Measurements from ENCODE around the gene SLIT3.

The SLIT3 gene

DNA sequence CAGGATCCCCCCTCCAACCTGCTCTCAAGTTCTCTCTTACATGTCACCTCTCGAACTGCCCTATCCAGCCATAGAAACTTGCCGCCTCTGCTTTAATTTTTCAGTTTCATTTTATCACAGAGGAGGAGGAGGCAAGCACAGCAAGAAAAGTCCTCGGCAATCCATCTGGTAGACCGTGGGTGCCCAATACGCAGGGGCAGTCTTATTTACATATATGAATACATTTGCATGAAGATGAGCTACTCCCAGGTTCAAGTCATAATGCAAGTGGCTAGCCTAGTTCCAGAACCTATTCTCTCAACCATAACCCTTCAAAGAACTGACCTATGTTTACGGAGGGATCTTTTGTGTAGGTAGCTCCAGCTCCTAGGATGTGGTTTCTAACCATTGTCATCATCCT lies 498.6 kb downstream of the SLIT3 start:
- Histone ChIP-seq H3K4me1 (ENCODE audit: control insufficient read depth, insufficient read depth, low read length, poor library complexity, severe bottlenecking) (no peaks in the 10 kb centered on the region), H3K9me3 (ENCODE audit: control insufficient read depth, low read length) (no peaks in the 10 kb centered on the region), H3K27me3 (replicated peaks; ENCODE audit: control insufficient read depth, insufficient read depth, low read length, poor library complexity, severe bottlenecking) (no peaks in the 10 kb centered on the region), H3K36me3 (ENCODE audit: control insufficient read depth, insufficient read depth, low read length) (no peaks in the 10 kb centered on the region), H3K27ac (ENCODE audit: insufficient read depth, low read length, poor library complexity, severe bottlenecking) (no peak overlapping the region), H3K4me3 (ENCODE audit: insufficient read depth, low read depth, low read length, poor library complexity, severe bottlenecking) (no peak overlapping the region)
- no peak for DNase-seq

DNA sequence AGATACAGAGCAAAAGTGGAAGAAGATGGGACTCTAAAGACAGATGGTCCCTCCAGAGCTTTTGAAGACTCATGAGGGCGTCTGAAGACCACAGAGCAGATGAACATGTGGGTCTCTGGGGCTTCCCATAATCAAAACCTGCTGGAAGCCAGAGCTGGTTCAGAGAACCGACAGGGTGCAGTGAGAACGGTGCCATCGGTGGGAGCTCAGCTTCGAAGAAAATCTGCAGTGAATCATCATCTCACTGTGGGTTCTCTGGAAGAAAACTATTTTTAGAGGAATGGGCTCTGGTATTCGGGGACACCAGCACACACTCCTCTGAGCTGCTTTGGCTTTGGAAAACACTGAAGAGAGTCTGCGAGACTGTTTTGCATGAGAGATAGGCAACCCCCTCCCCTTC lies 499.4 kb downstream of the SLIT3 start:
- Histone ChIP-seq H3K27ac (ENCODE audit: insufficient read depth, low read length, poor library complexity, severe bottlenecking) (no peak overlapping the region), H3K4me3 (ENCODE audit: insufficient read depth, low read depth, low read length, poor library complexity, severe bottlenecking) (no peak overlapping the region), H3K9me3 (ENCODE audit: control insufficient read depth, low read length) (no peaks in the 10 kb centered on the region), H3K27me3 (replicated peaks; ENCODE audit: control insufficient read depth, insufficient read depth, low read length, poor library complexity, severe bottlenecking) (no peaks in the 10 kb centered on the region), H3K36me3 (ENCODE audit: control insufficient read depth, insufficient read depth, low read length) (no peaks in the 10 kb centered on the region), H3K4me1 (ENCODE audit: control insufficient read depth, insufficient read depth, low read length, poor library complexity, severe bottlenecking) (no peaks in the 10 kb centered on the region)
- DNase-seq: no peak

DNA sequence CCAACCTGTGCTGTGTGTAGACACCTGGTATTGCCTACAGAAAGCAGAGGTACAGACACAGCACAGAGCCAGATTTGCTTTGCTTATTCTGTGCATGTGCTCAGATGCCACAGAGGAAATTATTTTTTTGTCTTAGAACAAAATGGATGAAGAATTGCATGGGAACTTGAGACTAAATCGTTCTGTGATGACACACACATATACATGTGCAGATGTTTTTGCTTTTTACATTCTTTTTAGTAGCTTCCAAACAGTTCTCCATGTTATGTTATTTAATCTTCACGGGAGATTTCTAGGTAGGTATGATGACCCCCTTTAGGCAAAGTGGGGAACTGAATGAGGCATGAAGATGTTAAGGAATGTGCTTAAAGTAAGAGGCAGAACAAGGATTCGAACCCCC lies 500.2 kb downstream of the SLIT3 start:
- no peaks in the 10 kb centered on the region for H3K4me1 ChIP-seq (ENCODE audit: control insufficient read depth, insufficient read depth, low read length, poor library complexity, severe bottlenecking)
- no peak overlapping the region for H3K4me3 ChIP-seq (ENCODE audit: insufficient read depth, low read depth, low read length, poor library complexity, severe bottlenecking)
- H3K36me3 ChIP-seq (ENCODE audit: control insufficient read depth, insufficient read depth, low read length): no peaks in the 10 kb centered on the region
- H3K9me3 ChIP-seq (ENCODE audit: control insufficient read depth, low read length): no peaks in the 10 kb centered on the region
- DNase-seq: no peak
- no peaks in the 10 kb centered on the region for H3K27me3 ChIP-seq (replicated peaks; ENCODE audit: control insufficient read depth, insufficient read depth, low read length, poor library complexity, severe bottlenecking)
- no peak overlapping the region for H3K27ac ChIP-seq (ENCODE audit: insufficient read depth, low read length, poor library complexity, severe bottlenecking)

DNA sequence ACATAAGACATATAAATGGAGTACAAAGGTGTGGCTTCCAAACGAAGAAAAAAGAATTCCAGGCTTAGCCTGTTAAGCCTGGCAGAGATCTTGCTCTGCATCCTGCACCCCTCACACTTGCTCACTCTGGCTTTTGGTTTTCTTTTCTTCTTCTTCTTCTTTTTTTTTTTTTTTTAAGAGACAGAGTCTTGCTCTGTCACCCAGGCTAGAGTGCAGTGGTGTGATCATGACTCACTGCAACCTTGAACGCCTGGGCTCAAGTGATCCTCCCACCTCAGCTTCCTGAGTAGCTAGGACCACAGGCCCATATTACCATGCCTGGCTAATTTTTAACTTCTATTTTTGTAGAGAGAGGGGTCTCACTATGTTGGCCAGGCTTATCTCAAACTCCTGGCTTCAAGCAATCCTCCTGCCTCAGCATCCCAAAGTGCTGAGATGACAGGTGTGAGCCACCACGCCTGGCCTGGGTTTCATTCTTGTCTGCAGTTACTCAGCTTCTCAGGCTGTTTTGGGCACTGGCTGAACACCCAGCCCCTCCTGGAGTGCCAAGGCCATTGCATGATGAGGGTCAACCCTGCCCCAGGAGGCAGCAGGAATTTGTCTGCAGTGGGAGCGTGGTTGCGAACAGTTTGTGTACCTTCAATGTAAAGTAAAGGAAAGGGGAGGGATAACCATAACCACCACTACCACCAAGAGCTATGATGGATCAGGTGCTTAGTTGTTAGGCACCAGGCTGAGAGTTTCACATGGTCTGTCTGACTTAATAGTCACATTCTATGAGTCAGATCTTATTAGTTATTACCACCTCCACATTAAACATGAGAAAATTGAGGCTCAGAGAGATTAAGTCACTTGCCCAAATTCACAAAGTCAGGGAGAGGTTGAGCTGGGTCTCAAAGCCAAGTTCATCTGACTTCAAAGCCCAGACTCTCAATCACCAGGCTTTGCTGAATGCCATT lies 502.6 kb downstream of the SLIT3 start:
- no peak overlapping the region for H3K4me3 ChIP-seq (ENCODE audit: insufficient read depth, low read depth, low read length, poor library complexity, severe bottlenecking)
- H3K9me3 ChIP-seq (ENCODE audit: control insufficient read depth, low read length): no peaks in the 10 kb centered on the region
- H3K27ac ChIP-seq (ENCODE audit: insufficient read depth, low read length, poor library complexity, severe bottlenecking): no peak overlapping the region
- no peaks in the 10 kb centered on the region for H3K4me1 ChIP-seq (ENCODE audit: control insufficient read depth, insufficient read depth, low read length, poor library complexity, severe bottlenecking)
- H3K36me3 ChIP-seq (ENCODE audit: control insufficient read depth, insufficient read depth, low read length): no peaks in the 10 kb centered on the region
- no peak for DNase-seq
- no peaks in the 10 kb centered on the region for H3K27me3 ChIP-seq (replicated peaks; ENCODE audit: control insufficient read depth, insufficient read depth, low read length, poor library complexity, severe bottlenecking)

DNA sequence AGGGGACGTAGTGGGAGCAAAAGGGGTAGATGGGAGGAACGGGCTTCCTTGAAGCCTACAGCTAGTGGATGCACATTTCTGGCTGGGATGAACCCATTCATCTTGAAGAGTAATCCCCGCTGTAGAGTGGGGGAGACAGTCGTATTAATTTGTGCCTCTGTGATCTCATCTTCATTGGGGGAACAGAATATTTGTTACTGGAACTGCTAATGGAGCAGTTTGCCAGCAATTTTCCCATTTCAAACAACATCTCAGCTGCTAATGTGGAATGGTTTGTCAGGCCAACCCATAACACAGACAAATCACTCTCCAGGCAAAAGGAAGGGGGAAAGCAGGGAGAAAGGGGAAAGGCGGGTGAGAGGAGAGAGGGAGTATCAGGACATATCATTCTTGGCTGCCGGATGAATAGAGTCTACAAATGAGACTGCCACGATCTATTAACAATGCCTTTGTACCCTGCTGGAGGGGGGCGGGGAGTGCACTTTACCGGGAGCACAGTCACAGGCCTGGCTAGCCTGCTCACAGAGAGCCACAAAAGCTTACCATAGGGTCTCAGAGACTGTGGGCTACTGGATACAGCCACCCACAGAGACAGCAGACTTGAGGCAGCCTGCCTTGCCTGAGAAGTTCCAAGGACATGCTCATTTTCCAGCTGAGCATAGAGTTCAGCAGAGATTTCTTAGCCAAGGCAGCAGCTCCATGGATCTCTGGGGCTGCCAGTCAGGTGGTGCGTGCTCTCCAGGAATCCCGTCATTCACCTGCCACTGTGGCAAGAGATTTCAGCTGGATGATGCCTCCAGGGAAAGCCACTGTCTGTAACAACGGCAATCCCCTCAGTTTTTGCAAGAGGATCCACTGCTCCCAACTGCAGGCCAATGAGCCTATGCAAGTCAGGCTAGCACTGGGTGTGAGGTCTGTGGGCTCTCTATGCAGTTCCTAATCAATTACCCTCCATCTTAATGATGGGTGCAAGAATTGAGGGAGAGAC lies 504.1 kb downstream of the SLIT3 start:
- no peaks in the 10 kb centered on the region for H3K27me3 ChIP-seq (replicated peaks; ENCODE audit: control insufficient read depth, insufficient read depth, low read length, poor library complexity, severe bottlenecking)
- no peak for DNase-seq
- H3K4me3 ChIP-seq (ENCODE audit: insufficient read depth, low read depth, low read length, poor library complexity, severe bottlenecking): no peak overlapping the region
- no peaks in the 10 kb centered on the region for H3K4me1 ChIP-seq (ENCODE audit: control insufficient read depth, insufficient read depth, low read length, poor library complexity, severe bottlenecking)
- H3K27ac ChIP-seq (ENCODE audit: insufficient read depth, low read length, poor library complexity, severe bottlenecking): no peak overlapping the region
- no peaks in the 10 kb centered on the region for H3K9me3 ChIP-seq (ENCODE audit: control insufficient read depth, low read length)
- no peaks in the 10 kb centered on the region for H3K36me3 ChIP-seq (ENCODE audit: control insufficient read depth, insufficient read depth, low read length)

DNA sequence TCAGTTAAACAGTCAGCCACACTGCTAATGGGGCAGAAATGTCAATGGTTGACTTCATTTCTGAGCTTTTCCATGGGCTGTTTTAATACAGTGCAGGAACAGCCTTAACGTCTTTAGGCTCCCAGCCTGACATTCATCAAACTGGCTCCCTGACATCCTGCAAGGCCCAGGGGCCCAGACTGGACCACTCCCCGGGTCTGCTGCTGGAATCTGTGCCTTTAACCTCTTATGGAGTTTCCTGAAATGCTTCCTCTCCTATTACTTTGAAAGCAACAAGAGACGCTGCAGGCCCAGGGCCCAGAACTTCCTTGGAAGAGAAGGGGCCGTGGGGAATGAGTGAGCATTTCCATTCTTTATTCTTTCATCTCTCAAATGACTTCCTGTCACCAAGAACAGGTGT lies 504.9 kb downstream of the SLIT3 start:
- no peak overlapping the region for H3K4me3 ChIP-seq (ENCODE audit: insufficient read depth, low read depth, low read length, poor library complexity, severe bottlenecking)
- H3K27me3 ChIP-seq (replicated peaks; ENCODE audit: control insufficient read depth, insufficient read depth, low read length, poor library complexity, severe bottlenecking): no peaks in the 10 kb centered on the region
- H3K36me3 ChIP-seq (ENCODE audit: control insufficient read depth, insufficient read depth, low read length): no peaks in the 10 kb centered on the region
- no peaks in the 10 kb centered on the region for H3K4me1 ChIP-seq (ENCODE audit: control insufficient read depth, insufficient read depth, low read length, poor library complexity, severe bottlenecking)
- H3K27ac ChIP-seq (ENCODE audit: insufficient read depth, low read length, poor library complexity, severe bottlenecking): no peak overlapping the region
- no peaks in the 10 kb centered on the region for H3K9me3 ChIP-seq (ENCODE audit: control insufficient read depth, low read length)
- DNase-seq: no peak

DNA sequence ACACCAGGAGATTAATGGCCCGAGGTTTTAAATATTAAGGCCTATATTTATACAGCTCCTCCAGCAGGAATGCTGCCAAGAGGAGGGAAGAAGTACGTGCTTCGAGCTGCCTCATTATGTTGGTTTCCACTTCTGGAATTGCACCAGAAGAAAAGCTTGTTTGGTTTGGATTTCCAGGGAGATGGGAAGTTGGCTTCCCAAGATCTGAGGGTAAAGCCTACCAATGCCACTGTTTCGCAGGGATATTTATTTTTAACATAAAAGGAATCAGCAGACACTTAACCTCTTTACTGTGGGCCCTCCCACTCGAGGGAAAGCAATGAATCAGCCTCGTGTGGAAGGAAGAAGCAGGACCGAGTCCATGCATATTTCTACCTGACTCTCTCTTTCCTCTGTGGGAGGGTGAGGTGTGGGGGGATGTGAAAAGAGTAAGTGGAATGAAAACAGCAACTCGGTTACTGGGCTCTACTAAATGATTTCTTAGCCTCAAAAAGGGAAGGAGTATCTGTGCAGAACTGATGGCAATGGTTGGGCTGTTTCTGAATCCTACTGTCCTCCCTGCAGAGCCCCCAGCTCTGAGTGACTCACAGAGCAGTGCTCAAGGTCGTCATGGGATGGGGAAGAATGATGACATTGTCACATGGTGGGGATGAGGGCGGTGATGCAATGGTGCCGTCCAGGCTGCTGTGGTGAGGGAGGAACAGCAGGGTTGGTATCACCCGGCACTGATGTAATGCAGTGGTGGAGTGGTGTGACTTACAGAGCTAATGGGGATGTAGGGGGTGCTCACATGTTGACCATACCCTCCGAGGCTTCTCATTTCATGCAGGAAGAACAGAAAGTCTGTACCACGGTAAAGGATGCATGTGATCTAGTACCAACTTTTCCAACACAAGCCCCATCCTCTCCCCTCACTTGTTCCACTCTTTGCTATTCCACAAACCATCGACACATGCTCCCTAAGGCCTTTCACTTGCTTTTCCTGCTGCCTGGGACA lies 506.8 kb downstream of the SLIT3 start:
- no peak overlapping the region for H3K27ac ChIP-seq (ENCODE audit: insufficient read depth, low read length, poor library complexity, severe bottlenecking)
- no peak for DNase-seq
- H3K4me3 ChIP-seq (ENCODE audit: insufficient read depth, low read depth, low read length, poor library complexity, severe bottlenecking): no peak overlapping the region
- H3K4me1 ChIP-seq (ENCODE audit: control insufficient read depth, insufficient read depth, low read length, poor library complexity, severe bottlenecking): no peaks in the 10 kb centered on the region
- no peaks in the 10 kb centered on the region for H3K9me3 ChIP-seq (ENCODE audit: control insufficient read depth, low read length)
- no peaks in the 10 kb centered on the region for H3K36me3 ChIP-seq (ENCODE audit: control insufficient read depth, insufficient read depth, low read length)
- H3K27me3 ChIP-seq (replicated peaks; ENCODE audit: control insufficient read depth, insufficient read depth, low read length, poor library complexity, severe bottlenecking): no peaks in the 10 kb centered on the region

DNA sequence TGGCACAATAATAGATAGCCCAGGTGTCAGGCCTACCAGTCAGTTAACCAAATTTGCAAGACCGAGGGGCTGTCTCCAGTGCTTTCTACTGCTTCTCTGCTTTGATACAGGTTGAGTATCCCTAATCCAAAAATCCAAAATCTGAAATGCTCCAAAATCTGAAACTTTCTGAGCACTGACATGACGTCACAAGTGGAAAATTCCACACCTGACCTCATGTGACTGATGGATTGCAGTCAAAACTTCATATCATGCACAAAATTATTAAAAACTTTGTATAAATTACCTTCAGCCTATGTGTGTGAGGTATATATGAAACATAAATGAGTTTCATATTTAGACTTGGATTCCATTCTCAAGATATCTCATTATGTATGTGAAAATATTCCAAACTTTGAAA lies 508.3 kb downstream of the SLIT3 start:
- Histone ChIP-seq H3K4me3 (ENCODE audit: insufficient read depth, low read depth, low read length, poor library complexity, severe bottlenecking) (no peak overlapping the region), H3K4me1 (ENCODE audit: control insufficient read depth, insufficient read depth, low read length, poor library complexity, severe bottlenecking) (no peaks in the 10 kb centered on the region), H3K27ac (ENCODE audit: insufficient read depth, low read length, poor library complexity, severe bottlenecking) (no peak overlapping the region), H3K36me3 (ENCODE audit: control insufficient read depth, insufficient read depth, low read length) (no peaks in the 10 kb centered on the region), H3K9me3 (ENCODE audit: control insufficient read depth, low read length) (no peaks in the 10 kb centered on the region), H3K27me3 (replicated peaks; ENCODE audit: control insufficient read depth, insufficient read depth, low read length, poor library complexity, severe bottlenecking) (no peaks in the 10 kb centered on the region)
- DNase-seq: no peak

DNA sequence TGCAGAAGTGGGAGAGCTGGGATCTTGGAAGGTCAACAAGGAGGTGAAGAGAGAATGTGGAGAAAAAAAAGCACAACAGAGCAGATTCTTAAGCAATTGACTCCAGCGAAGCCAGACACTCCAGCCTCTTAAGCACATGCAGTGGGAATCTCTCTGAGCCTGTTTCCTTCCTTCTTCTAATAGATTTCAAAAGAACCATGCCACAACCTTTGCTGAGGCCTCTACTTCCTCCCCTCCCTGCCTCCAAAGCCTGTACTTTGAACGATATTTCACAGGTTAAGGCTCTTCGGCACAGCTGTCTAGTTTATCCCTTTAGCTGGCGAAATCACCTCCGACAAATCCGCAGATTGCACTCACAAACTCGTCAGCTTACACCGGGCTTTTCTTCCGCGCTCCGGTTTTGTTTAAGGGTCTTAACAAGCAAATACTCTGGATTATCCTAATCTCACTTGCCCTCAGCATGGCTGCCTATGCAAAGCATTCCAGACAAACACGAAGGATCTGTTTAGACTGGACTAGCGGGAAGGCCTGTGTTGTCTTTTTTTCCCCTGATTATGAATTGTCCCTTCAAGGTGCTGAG lies 510.2 kb downstream of the SLIT3 start:
- no peaks in the 10 kb centered on the region for H3K36me3 ChIP-seq (ENCODE audit: control insufficient read depth, insufficient read depth, low read length)
- H3K9me3 ChIP-seq (ENCODE audit: control insufficient read depth, low read length): no peaks in the 10 kb centered on the region
- no peak overlapping the region for H3K4me3 ChIP-seq (ENCODE audit: insufficient read depth, low read depth, low read length, poor library complexity, severe bottlenecking)
- no peak for DNase-seq
- H3K27me3 ChIP-seq (replicated peaks; ENCODE audit: control insufficient read depth, insufficient read depth, low read length, poor library complexity, severe bottlenecking): no peaks in the 10 kb centered on the region
- H3K27ac ChIP-seq (ENCODE audit: insufficient read depth, low read length, poor library complexity, severe bottlenecking): no peak overlapping the region
- H3K4me1 ChIP-seq (ENCODE audit: control insufficient read depth, insufficient read depth, low read length, poor library complexity, severe bottlenecking): no peaks in the 10 kb centered on the region
